PC-9 (cell line): ENCODE data around the gene GTF3C4. TPM values are rescaled to one million over a fixed set of nuclear protein-coding genes. Genes with fewer than 3 reads are reported as not detected.

Source experiments
- BruUV-seq: library from RNA; stranded (reverse); fragments of 400-500 nt; replicated peaks from 2 replicates; lab custom pipeline; 2021; lab: Mats Ljungman, UMichigan
- CTCF ChIA-PET: fragments of 300-600 bp; sonication (Branson Sonifier 250); formaldehyde crosslinking; loops from one replicate; lab custom pipeline; 2022; ENCODE audit warnings: antibody characterized with exemption; lab: Charles Lee
- POLR2A ChIA-PET: fragments of 300-600 bp; sonication (Branson Sonifier 250); formaldehyde crosslinking; loops from one replicate; lab custom pipeline; 2022; ENCODE audit warnings: antibody characterized with exemption; ENCODE audit not compliant: unreplicated experiment; lab: Charles Lee
- DNase-seq, 2 experiments: peaks; one replicate each; pipeline versions ENCODE4 v3.0.0 to v3.0.0-alpha.2; 2015 to 2022; ENCODE audit warnings: mixed read lengths in 1 of 2
- H2AFZ ChIP-seq: fragments of 200-600 bp; sonication (generic); 2 replicates; pipeline ENCODE4 v1.8.1; 2017; ENCODE audit warnings: antibody characterized with exemption
- H3F3A ChIP-seq: fragments of 200-600 bp; sonication (generic); 2 replicates; pipeline ENCODE4 v1.8.1; 2017; ENCODE audit warnings: antibody characterized with exemption, mild to moderate bottlenecking, low read depth; ENCODE audit not compliant: insufficient read depth
- H3K27ac ChIP-seq: fragments of 200-600 bp; sonication (generic); 2 replicates; pipeline ENCODE4 v1.6.1; 2016; ENCODE audit warnings: mixed run types
- H3K27me3 ChIP-seq: fragments of 200-600 bp; sonication (generic); 2 replicates; pipeline ENCODE4 v1.6.1; 2016; ENCODE audit warnings: low read depth, mixed run types; ENCODE audit not compliant: insufficient read depth
- H3K36me3 ChIP-seq: fragments of 200-600 bp; sonication (generic); 2 replicates; pipeline ENCODE4 v1.6.1; 2016; ENCODE audit warnings: low read depth, mixed run types
- H3K4me1 ChIP-seq: fragments of 200-600 bp; sonication (generic); replicated peaks from 2 replicates; pipeline ENCODE4 v1.6.1; 2016; ENCODE audit warnings: mixed run types; ENCODE audit not compliant: insufficient read depth
- H3K4me2 ChIP-seq: fragments of 200-600 bp; sonication (generic); 2 replicates; pipeline ENCODE4 v1.6.1; 2017; ENCODE audit warnings: mixed run types
- H3K4me3 ChIP-seq: fragments of 200-600 bp; sonication (generic); 2 replicates; pipeline ENCODE4 v1.6.1; 2016; ENCODE audit warnings: mixed run types
- H3K79me2 ChIP-seq: fragments of 200-600 bp; sonication (generic); 2 replicates; pipeline ENCODE4 v1.6.1; 2017; ENCODE audit warnings: low read depth, mixed run types
- H3K9me2 ChIP-seq: fragments of 200-600 bp; sonication (generic); 2 replicates; pipeline ENCODE4 v1.8.1; 2017; ENCODE audit warnings: mild to moderate bottlenecking; ENCODE audit not compliant: insufficient read depth
- H3K9me3 ChIP-seq: fragments of 200-600 bp; sonication (generic); 2 replicates; pipeline ENCODE4 v1.8.1; 2016; ENCODE audit warnings: low read depth; ENCODE audit not compliant: insufficient read depth
- H4K20me1 ChIP-seq: fragments of 200-600 bp; sonication (generic); 2 replicates; pipeline ENCODE4 v1.8.1; 2017; ENCODE audit not compliant: insufficient read depth
- CTCF ChIP-seq: fragments of 200-600 bp; sonication (generic); conservative IDR thresholded peaks from 2 replicates; pipeline ENCODE4 v1.6.1; 2017; ENCODE audit warnings: mixed run types, antibody characterized with exemption, mild to moderate bottlenecking, moderate library complexity
- EZH2 ChIP-seq: fragments of 200-600 bp; sonication (generic); IDR thresholded peaks from 2 replicates; pipeline ENCODE4 v1.8.0; 2017; ENCODE audit warnings: antibody characterized with exemption, low read depth
- intact Hi-C: fragments of 100-400 bp; cut with micrococcal nuclease; formaldehyde crosslinking; loops from one replicate; pipeline ENCODE4 v1.10.0; 2022; ENCODE audit not compliant: unreplicated experiment
- total RNA-seq: library from RNA; stranded (reverse); gene quantifications from 2 replicates; pipeline ENCODE4 v1.2.3, GENCODE V29; 2021

Gene GTF3C4
- total RNA-seq, 1 experiment from 2014 or later: 24.7 TPM

- Histone ChIP-seq H4K20me1 (peaks cover 20% of the 10 kb centered on the region; the same call in 1 of the 2 replicates), H3K36me3 (peaks cover 48% of the 10 kb centered on the region), H3K79me2 (no peaks in the 10 kb centered on the region), H3K27ac (no peak overlapping the region), H2AFZ (no peak overlapping the region), H3K9me3 (no peaks in the 10 kb centered on the region), H3F3A (peaks cover 5% of the 10 kb centered on the region; the same call in 1 of the 2 replicates), H3K4me1 (0 out of 2 replicates have a peak, but pooled peaks cover 5% of the 10 kb centered on the region), H3K4me3 (no peak overlapping the region), H3K27me3 (no peaks in the 10 kb centered on the region), H3K4me2 (no peak overlapping the region), H3K9me2 (no peaks in the 10 kb centered on the region)
- TF ChIP-seq EZH2: no peak
- no peak for TF ChIP-seq CTCF
- BruUV-seq: no TSS peak
- ChIA-PET CTCF (no interaction called here), POLR2A (no interaction called here)
- intact Hi-C loops: no loop called here
- DNase-seq: no peak
Measured at GRCh38 chr9:132647355-132647754, 22.9 kb upstream of the GTF3C4 start.

- Histone ChIP-seq H3K9me2 (no peaks in the 10 kb centered on the region), H2AFZ (no peak overlapping the region), H3K4me1 (0 out of 2 replicates have a peak, but pooled peaks cover 5% of the 10 kb centered on the region), H4K20me1 (peaks cover 22% of the 10 kb centered on the region; the same call in 1 of the 2 replicates), H3K36me3 (peaks cover 48% of the 10 kb centered on the region), H3F3A (peaks cover 5% of the 10 kb centered on the region; the same call in 1 of the 2 replicates), H3K4me2 (no peak overlapping the region), H3K27me3 (no peaks in the 10 kb centered on the region), H3K79me2 (no peaks in the 10 kb centered on the region), H3K27ac (no peak overlapping the region), H3K9me3 (no peaks in the 10 kb centered on the region), H3K4me3 (no peak overlapping the region)
- no peak for DNase-seq
- intact Hi-C loops: no loop called here
- no peak for TF ChIP-seq EZH2
- no peak for TF ChIP-seq CTCF
- BruUV-seq: no TSS peak
- ChIA-PET POLR2A (no interaction called here), CTCF (no interaction called here)
Measured at GRCh38 chr9:132647806-132648205, 22.5 kb upstream of the GTF3C4 start.

GRCh38 chr9:132648283-132648682, 22.0 kb upstream of the GTF3C4 start:
- peaks cover 48% of the 10 kb centered on the region for H3K36me3 ChIP-seq
- H3K4me2 ChIP-seq: no peak overlapping the region

More at GRCh38 chr9:132648283-132648682, 22.0 kb upstream of the GTF3C4 start:
- H3K9me3 ChIP-seq: no peaks in the 10 kb centered on the region
- intact Hi-C loops: no loop called here
- peaks cover 5% of the 10 kb centered on the region; the same call in 1 of the 2 replicates for H3F3A ChIP-seq
- H4K20me1 ChIP-seq: peaks cover 27% of the 10 kb centered on the region; the same call in 1 of the 2 replicates
- H3K27ac ChIP-seq: no peak overlapping the region
- no TSS peak for BruUV-seq
- no peaks in the 10 kb centered on the region for H3K9me2 ChIP-seq
- no peaks in the 10 kb centered on the region for H3K27me3 ChIP-seq
- no peaks in the 10 kb centered on the region for H3K79me2 ChIP-seq
- no peak for DNase-seq
- ChIA-PET CTCF (no interaction called here), POLR2A (no interaction called here)
- no peak overlapping the region for H3K4me3 ChIP-seq
- TF ChIP-seq EZH2: no peak
- TF ChIP-seq CTCF: no peak
- no peak overlapping the region for H2AFZ ChIP-seq
- 0 out of 2 replicates have a peak, but pooled peaks cover 5% of the 10 kb centered on the region for H3K4me1 ChIP-seq
